Measurements from ENCODE around the gene SMYD3. TPM values are rescaled to one million over a fixed set of nuclear protein-coding genes. Genes with fewer than 3 reads are reported as not detected.

Gene SMYD3
- total and polyA plus RNA-seq, 8 donors, result 20.4 to 35.1 (median 24.3) TPM

GRCh38 chr1:246488674-246489073 lies 18.4 kb downstream of the SMYD3 start:
- ATAC-seq (no peak), DNase-seq (no peak)
- Histone ChIP-seq H3K9me3 (no peaks in the 10 kb centered on the region), H3K27ac (no peak overlapping the region), H3K4me3 (no peak overlapping the region), H3K4me1 (peaks cover 0 to under 1% of the 10 kb centered on the region in 2 donors), H3K27me3 (no peaks in the 10 kb centered on the region), H3K36me3 (no peaks in the 10 kb centered on the region)
- no peak for TF ChIP-seq CTCF (IDR thresholded peaks at IDR 0.05)
- intact Hi-C loops (cut with DNase I), result no loop called here

GRCh38 chr1:246483569-246483933 lies 23.5 kb downstream of the SMYD3 start:
- H3K4me3 ChIP-seq, result no peak overlapping the region
- peaks cover 0 to 3% of the 10 kb centered on the region in 2 donors for H3K4me1 ChIP-seq
- intact Hi-C loops (cut with DNase I), result no loop called here
- H3K36me3 ChIP-seq, result no peaks in the 10 kb centered on the region
- no peaks in the 10 kb centered on the region for H3K9me3 ChIP-seq
- no peak overlapping the region for H3K27ac ChIP-seq
- no peak for DNase-seq
- no peak for ATAC-seq
- H3K27me3 ChIP-seq, result no peaks in the 10 kb centered on the region
- no peak for TF ChIP-seq CTCF (IDR thresholded peaks at IDR 0.05)

GRCh38 chr1:246482805-246483568 lies 24.1 kb downstream of the SMYD3 start:
- Histone ChIP-seq H3K4me3 (no peak overlapping the region), H3K36me3 (no peaks in the 10 kb centered on the region), H3K9me3 (no peaks in the 10 kb centered on the region), H3K27ac (no peak overlapping the region), H3K4me1 (peaks cover 0 to 3% of the 10 kb centered on the region in 2 donors), H3K27me3 (no peaks in the 10 kb centered on the region)
- peak in 1 of 4 donors; percentile 13 for DNase-seq
- no peak for ATAC-seq
- TF ChIP-seq CTCF (IDR thresholded peaks at IDR 0.05), result no peak
- intact Hi-C loops (cut with DNase I), result no loop called here

- Histone ChIP-seq H3K27me3 (no peaks in the 10 kb centered on the region), H3K27ac (no peak overlapping the region), H3K4me1 (peaks cover 0 to 3% of the 10 kb centered on the region in 2 donors), H3K36me3 (no peaks in the 10 kb centered on the region), H3K9me3 (no peaks in the 10 kb centered on the region), H3K4me3 (no peak overlapping the region)
- ATAC-seq, result no peak
- no peak for TF ChIP-seq CTCF (IDR thresholded peaks at IDR 0.05)
- intact Hi-C loops (cut with DNase I), result no loop called here
- DNase-seq, result no peak
Observed at GRCh38 chr1:246479061-246479460, 28.0 kb downstream of the SMYD3 start.

GRCh38 chr1:246477634-246478033 lies 29.4 kb downstream of the SMYD3 start:
- H3K4me3 ChIP-seq, result no peak overlapping the region
- H3K4me1 ChIP-seq, result no peaks in the 10 kb centered on the region
- H3K27ac ChIP-seq, result no peak overlapping the region
- H3K9me3 ChIP-seq, result no peaks in the 10 kb centered on the region
- H3K36me3 ChIP-seq, result no peaks in the 10 kb centered on the region
- intact Hi-C loops (cut with DNase I), result no loop called here
- no peak for DNase-seq
- TF ChIP-seq CTCF (IDR thresholded peaks at IDR 0.05), result no peak
- no peak for ATAC-seq
- no peaks in the 10 kb centered on the region for H3K27me3 ChIP-seq
